GM12873 (cell line): Measurements from ENCODE around the gene SLIT3.

Experiments
- TF ChIP-seq, protein P1 (sequence below): IDR thresholded peaks from 2 replicates; pipeline ENCODE4 v1.5.1; 2012; ENCODE audit warnings: low read depth, mild to moderate bottlenecking, moderate library complexity, low read length, control low read depth; ENCODE audit not compliant: insufficient read depth; ENCODE audit errors: missing control alignments

SLIT3 gene

DNA sequence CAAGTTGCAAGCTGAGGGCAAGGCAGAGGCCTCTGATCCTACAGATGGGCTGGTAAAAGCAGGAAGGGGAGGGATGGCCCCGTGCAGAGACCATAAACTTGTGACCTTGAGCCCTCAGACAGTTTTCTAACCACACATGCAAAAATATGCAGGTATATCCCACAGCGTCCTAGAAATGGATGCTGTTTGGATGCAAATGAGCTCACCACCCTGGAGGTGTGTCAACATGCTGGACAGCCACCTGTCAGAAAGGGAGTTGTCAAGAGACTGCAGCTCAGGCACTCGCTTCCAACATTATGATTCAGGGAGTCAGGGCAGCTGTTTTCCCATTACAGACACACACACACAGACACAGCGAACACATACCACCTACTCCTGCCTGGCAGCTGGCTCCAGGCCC is 624.4 kb downstream of the SLIT3 start:
- TF ChIP-seq, protein P1, sequence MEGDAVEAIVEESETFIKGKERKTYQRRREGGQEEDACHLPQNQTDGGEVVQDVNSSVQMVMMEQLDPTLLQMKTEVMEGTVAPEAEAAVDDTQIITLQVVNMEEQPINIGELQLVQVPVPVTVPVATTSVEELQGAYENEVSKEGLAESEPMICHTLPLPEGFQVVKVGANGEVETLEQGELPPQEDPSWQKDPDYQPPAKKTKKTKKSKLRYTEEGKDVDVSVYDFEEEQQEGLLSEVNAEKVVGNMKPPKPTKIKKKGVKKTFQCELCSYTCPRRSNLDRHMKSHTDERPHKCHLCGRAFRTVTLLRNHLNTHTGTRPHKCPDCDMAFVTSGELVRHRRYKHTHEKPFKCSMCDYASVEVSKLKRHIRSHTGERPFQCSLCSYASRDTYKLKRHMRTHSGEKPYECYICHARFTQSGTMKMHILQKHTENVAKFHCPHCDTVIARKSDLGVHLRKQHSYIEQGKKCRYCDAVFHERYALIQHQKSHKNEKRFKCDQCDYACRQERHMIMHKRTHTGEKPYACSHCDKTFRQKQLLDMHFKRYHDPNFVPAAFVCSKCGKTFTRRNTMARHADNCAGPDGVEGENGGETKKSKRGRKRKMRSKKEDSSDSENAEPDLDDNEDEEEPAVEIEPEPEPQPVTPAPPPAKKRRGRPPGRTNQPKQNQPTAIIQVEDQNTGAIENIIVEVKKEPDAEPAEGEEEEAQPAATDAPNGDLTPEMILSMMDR = no peak

DNA sequence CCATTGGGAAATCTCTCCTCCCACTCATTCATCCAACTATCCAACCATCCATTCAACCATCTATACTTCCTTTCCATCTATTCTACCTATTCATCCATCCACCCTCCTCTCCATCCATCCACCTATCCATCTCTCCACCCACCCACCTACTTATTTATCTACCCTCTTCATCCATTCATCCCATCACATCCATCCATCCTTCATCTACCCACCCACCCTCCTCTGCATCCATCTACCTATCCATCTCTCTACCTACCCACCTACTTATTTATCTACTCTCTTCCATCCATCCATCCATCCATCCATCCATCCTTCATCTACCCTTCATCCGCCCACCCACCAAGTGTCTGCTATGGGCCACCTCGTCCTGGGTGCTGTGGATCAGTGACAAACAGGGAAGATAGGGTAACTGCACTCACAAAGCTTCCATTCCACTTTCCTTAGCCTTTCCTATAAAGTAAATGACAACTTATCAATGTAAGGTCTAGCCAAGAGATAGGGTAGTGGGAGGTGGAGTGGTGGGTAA is 625.0 kb downstream of the SLIT3 start:
- TF ChIP-seq, protein P1 = no peak

DNA sequence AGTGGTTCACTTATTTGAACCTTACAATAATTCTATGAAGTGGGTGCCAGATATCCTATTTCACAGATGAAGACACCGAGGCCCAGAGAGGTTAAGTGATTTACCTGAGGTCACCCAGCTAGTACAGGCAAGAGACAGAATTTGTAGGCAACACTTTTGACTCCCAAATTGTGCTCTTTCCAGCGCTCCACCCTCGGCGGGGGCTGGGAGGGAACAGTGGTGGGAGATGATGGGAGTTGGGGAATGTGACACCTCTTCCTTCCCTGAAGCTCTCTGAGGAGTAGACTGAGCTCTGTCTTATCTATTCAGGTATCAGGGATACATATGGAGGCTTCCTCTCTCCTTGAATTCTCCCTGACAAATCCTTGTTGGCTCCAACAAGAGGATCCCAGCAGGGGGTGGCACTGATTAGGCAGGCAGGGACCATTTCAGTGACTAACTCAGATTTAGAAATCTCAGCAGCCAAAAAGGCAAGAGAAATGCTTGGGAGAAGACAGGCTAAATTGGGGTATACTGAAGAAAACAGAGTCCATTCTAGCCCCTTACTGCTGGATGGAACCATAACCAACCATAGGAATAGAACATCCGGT is 626.0 kb downstream of the SLIT3 start:
- TF ChIP-seq, protein P1 = no peak

DNA sequence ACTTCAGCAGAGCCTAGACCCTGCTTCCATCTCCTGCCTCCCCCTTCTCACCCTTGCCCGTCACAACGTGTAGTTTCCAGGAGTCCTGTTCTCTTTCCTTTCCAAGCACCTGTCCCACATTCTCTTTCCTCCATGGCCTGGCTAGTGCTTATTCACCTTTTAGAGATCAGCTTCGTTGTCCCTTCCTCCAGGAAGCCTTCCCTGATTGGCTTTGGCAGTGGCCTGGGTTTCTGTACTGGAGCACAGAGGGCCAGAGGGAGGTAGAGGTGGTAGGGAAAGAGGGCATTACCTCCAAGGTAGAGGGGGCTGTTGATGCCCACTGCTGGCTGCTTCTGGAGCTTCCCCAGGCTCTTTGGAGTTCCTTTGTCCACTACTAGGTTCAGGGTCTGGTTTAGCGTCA is 628.1 kb downstream of the SLIT3 start:
- TF ChIP-seq, protein P1 = no peak

DNA sequence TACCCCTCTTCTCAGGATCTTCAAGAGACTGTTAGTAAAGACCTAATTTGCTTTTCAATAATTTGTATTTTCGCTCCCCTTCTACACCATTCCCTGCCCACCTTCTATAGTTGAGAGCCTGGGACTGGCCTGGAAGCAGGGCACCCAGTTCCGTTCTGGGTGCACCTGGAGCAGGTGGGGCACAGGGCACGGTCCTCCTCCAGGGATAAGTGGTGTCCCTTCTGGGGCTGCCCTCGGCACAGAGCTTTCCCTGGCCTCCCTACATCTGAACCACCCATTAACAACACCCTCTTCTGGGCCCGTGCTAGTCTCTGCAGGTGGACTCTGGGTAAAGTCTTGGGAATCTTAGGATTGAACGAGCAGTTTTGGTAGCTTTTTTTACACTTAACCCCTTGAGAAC is 628.9 kb downstream of the SLIT3 start:
- TF ChIP-seq, protein P1 = no peak

DNA sequence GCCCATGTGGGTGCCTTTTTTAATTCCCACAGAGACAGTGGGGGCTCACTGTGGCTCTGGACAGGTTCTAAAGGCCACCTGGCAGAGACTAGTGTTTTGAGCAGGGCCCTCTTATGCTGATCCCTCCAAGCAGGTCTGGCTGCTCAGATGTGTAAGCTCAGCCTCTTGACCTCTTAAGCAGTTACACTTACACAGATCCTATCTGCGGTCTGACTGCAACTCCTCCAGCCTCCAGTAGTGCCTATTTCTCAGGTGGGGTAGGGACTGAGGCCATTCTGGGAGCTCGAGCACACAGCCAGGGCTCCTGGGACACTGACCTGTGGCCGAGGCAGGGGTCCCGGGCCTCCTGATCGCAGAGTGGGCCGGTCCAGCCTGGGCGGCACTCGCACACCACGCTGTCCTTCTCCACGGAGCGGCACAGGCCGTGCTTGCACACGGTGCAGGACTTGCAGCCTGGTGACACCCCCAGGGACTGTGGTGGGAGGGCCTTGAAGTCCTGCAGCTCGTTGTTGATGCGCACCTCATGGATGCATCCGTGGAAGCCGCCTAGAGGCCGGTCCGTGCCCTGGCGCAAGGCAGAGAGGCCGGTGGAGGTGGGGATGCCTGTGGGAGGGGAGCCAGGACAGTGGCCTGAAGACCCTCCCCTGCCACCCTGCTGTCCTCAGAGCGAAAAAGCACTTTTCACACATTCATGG is 629.9 kb downstream of the SLIT3 start:
- TF ChIP-seq, protein P1 = no peak

DNA sequence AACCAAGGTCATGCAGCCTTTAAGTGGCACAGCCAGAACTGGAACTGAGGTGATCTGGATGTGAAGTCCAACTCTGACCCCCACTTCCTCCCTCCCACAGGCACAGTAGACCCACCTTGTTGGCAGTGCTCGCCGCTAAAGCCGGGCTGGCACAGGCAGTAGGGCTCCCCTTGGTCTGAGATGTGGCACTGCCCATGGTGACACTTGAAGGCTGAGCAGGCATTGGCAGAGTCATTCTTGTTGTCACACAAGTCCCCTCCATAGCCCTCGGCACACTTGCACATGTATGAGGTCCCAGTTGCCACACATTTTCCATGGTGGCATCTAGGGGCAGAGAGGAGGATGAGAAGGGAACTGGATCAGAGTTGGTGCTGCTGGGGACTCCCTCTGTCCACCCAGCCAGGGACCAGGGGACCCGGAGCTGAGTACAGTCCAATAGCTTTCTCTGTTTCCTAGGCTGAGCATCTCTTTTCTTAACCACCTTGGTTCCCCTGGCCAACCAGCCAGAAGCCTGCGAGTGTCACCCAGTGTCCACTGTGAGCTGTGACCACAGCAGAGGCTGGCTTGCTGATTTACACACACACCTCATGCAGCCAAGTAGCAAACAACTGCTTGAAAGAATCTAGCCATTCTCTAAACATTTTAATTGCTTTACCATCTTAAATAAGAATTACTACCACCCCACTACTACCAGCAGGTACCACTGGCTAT is 631.1 kb downstream of the SLIT3 start:
- TF ChIP-seq, protein P1 = no peak
